Measurements from ENCODE around the gene SIAH3.
"Not testable (repeated sequence)": the region's sequence is repeated elsewhere in the genome, so short reads cannot be mapped to it uniquely, and the experiment has no call there.

SIAH3 gene

DNA sequence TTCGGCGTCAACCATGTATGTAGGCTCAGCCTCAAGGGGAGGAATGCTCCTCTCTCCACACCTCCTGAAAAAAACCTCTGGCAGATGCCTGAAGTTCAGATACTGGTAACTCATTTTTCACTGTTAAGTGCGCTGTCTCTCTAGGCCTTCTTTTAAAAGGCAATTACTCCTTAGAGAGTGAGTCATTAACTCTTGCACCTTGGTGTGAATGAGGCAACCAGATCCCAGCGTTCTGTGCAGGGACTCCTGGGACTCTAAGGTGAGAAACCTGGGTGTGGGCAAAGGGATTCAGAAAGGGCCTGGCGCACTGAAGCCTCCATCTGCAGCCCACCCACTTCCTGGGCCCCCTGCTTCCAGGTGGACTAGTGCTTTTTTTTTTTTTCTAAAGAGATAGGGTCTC is 71.7 kb downstream of the SIAH3 start:
- no peak for DNase-seq

- no peak for DNase-seq
These were observed 72.7 kb downstream of the SIAH3 start for GRCh38 chr13:45778882-45779281.

DNA sequence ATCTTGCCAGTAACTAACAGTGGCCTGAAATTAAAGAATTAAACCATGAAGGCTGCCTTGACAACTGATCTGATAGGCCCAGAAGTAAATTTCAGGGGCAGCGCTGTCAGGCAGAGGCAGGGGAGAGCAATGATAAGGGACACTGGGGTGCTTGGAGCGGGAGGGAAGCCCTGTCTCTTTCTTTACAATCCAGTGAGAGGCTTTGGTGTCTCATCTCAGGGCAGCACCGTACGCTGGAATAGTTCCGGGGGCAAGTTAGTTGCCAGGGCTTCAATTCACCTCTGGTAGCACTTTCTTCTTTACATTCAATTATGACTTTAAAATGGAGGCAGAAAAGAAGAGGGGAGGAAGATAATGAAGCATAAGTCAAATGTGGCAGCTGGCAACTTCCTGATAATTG is 74.8 kb downstream of the SIAH3 start:
- no peak for DNase-seq

- DNase-seq = no peak
These were observed 76.1 kb downstream of the SIAH3 start for GRCh38 chr13:45775401-45775963.

DNA sequence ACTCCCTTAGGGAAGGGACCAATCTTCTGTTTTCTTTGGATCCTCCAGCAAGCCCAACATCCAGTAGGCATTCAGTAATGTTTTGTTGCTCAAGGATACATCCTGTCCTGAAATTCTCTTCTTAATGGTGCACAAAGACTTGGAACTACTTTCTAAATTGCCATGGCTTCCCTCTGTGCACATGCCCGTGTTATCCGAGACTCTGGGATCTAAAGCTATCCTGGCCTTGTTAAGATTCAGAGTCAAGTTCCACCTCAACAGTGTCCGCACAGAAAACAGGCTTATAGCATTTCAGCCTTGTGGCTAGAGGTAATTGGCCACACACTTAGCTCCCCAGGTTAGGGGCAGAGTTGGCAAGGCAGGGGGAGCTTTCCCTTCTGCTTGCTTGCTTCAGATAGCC is 77.6 kb downstream of the SIAH3 start:
- no peak for DNase-seq

GRCh38 chr13:45773236-45773635 is 78.3 kb downstream of the SIAH3 start:
- DNase-seq = no peak

- no peak for DNase-seq
These were observed 80.7 kb downstream of the SIAH3 start for GRCh38 chr13:45770886-45771285.

- DNase-seq = no peak
These were observed 82.7 kb downstream of the SIAH3 start for GRCh38 chr13:45768656-45769479.

- DNase-seq = no peak
These were observed 86.1 kb downstream of the SIAH3 start for GRCh38 chr13:45765464-45765863.

DNA sequence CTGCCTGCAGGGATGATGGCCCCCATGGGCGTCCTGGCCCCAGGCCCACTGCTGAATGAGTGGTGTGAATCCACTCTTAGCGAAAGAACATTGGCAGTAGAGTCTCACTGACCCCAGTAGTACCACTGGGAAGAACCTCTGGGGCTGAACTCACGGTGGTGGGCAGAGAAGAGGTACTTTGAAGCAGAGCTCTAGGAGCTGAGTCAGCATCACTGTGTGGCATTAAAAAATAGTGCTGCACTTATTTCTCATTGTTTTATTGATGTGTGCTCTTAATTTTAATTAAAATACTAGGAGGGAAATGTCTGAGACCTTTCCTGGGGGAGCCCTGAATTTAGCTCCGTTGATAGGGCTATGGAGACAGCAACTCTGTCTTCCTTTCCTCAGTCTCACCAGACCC is 88.1 kb downstream of the SIAH3 start:
- DNase-seq = no peak

GRCh38 chr13:45757589-45757988 is 94.0 kb downstream of the SIAH3 start:
- not testable (repeated sequence) for DNase-seq

GRCh38 chr13:45756498-45756897 is 95.1 kb downstream of the SIAH3 start:
- DNase-seq = not testable (repeated sequence)

DNA sequence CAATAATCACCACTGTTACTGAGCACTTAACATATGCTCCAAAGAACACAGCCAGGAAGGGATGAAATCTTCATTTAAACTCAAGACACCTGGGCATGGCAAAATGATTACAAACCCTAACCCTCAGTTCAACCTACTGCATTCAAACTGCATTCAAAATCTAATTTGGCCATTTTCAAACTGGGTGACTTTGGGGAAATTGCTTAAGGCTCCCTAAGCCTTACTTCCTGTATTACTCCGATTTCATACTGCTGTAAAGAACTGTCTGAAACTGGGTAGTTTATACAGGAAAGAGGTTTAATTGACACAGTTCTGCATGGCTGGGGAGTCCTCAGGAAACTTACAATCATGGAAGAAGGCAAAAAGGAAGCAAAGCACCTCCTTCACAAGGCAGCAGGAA is 99.0 kb downstream of the SIAH3 start:
- no peak for DNase-seq

- no peak for DNase-seq
These were observed 99.7 kb downstream of the SIAH3 start for GRCh38 chr13:45751885-45752284.

- DNase-seq = no peak
These were observed 101.0 kb downstream of the SIAH3 start for GRCh38 chr13:45750566-45750965.

GRCh38 chr13:45748941-45749759 is 102.4 kb downstream of the SIAH3 start:
- DNase-seq = no peak

- no peak for DNase-seq
These were observed 104.5 kb downstream of the SIAH3 start for GRCh38 chr13:45747071-45747470.

DNA sequence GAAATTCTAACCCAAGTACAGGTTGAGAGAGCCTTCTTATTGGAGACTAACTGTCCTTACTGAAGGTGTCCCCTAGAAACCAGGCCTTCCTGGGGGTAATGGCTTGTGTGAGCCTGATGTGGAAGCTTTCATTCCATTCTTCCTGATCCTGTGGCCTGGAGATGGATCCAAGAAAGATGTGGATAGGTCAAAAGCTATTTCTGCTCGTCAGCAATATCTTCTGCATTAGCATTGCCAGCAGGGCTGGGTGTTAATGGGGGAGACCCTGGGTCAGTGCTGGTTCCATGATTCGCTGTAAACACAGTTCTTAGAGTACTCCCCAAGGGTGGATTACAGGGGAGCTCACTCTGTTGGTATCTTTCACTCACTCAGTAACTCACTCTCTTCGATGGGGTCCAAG is 106.6 kb downstream of the SIAH3 start:
- no peak for DNase-seq

DNA sequence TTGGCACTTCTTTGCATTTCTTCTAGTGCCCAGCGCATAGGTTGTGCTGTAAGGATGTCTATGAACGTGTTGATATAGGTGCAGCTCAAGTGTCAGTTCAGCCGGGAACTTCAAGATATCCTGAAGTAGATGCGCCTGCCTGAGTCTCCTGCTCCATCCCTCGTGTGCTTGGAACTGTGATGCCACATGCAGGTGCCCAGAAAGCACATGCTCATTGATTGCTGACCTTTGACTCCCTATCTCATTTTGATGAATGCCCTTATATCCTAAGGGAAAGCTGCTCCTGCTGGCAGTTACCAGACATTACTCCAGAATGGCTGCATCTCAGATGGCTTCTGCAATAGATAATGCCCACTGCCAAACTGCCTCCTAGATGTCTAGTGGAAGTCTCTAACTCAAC is 108.6 kb downstream of the SIAH3 start:
- DNase-seq = no peak

GRCh38 chr13:45737571-45738017 is 114.0 kb downstream of the SIAH3 start:
- DNase-seq = no peak

DNA sequence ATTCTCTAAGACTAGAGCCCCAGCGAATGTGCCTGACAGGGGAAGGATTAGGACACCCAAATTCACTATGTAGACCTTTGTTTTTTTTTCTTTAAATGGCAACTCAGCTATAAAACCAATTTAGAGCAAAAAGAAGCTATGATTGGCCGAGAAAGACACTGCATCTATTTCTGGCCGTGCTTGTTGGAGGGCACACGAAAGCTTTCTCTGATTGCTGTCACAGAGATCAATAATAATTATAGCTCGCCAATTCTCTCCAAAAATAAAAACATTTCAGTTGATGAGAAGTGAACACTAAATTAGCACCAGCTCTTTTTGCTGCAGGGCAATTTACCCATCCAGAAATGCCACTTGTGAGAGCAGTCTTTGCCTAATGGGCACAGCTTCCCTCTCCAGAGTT is 118.2 kb downstream of the SIAH3 start:
- DNase-seq = no peak

DNA sequence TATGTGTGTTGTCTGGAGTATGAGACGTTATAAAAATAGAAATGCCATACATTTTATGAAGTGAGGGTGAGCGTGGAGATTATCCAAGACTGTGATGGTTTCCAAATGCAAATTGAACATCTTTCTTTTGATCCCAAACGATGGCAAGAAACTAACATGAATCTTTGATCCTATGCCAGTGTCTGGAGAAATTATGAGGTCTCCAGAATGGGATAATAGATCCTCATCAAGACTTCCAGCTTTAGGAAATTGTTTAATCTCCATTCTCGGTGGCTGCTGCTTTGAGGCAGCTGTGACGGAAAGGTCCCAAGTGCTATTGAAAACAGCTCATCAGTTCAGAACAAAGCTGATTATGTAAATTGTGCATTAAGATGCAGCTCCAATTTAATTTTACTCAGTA is 118.6 kb downstream of the SIAH3 start:
- DNase-seq = no peak

GRCh38 chr13:45731455-45731854 is 120.1 kb downstream of the SIAH3 start:
- no peak for DNase-seq

GRCh38 chr13:45728759-45729158 is 122.8 kb downstream of the SIAH3 start:
- DNase-seq = no peak

Measured in activated naive CD4-positive, alpha-beta T cell (primary cell).